ENCODE measurements around the gene DIP2C.
"Not testable (repeated sequence)": the region's sequence is repeated elsewhere in the genome, so short reads cannot be mapped to it uniquely, and the experiment has no call there.

DIP2C gene

DNA sequence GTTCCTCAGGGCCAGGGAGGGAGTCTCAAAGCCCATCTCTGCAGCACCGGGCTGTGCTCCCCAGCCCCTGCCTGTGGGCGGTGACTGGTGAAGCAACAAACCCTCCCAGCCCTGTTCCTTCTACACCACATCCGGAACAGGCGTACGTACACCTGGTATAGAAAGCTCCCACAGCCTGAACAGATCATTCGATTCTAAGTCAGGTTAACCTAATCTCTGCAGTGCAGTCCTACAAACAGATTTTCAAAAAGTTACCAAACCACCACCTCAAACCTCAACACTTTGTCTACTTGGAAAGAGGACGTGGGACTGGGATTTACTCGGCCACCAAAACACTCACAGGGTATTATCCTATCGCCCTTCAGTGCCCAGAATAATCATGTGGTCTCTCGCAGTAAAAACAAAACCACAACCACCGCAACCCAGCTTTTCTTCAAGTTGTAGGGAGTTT, 238.4 kb downstream of the DIP2C start:
- TF ChIP-seq, protein P1, sequence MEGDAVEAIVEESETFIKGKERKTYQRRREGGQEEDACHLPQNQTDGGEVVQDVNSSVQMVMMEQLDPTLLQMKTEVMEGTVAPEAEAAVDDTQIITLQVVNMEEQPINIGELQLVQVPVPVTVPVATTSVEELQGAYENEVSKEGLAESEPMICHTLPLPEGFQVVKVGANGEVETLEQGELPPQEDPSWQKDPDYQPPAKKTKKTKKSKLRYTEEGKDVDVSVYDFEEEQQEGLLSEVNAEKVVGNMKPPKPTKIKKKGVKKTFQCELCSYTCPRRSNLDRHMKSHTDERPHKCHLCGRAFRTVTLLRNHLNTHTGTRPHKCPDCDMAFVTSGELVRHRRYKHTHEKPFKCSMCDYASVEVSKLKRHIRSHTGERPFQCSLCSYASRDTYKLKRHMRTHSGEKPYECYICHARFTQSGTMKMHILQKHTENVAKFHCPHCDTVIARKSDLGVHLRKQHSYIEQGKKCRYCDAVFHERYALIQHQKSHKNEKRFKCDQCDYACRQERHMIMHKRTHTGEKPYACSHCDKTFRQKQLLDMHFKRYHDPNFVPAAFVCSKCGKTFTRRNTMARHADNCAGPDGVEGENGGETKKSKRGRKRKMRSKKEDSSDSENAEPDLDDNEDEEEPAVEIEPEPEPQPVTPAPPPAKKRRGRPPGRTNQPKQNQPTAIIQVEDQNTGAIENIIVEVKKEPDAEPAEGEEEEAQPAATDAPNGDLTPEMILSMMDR (IDR thresholded peaks at IDR 0.05; ENCODE audit: low read depth, low read length, missing control alignments), result no peak
- Histone ChIP-seq H3K4me3 (ENCODE audit: low read depth, low read length) (no peak overlapping the region), H3K36me3 (replicated peaks) (no peaks in the 10 kb centered on the region), H3K27ac (no peak overlapping the region), H3K27me3 (replicated peaks) (no peaks in the 10 kb centered on the region)
- in situ Hi-C loops (cut with HindIII; ENCODE audit: low pct_ligation_motif_present, low sequenced_read_pairs), result no loop called here
- DNase-seq, result no peak

DNA sequence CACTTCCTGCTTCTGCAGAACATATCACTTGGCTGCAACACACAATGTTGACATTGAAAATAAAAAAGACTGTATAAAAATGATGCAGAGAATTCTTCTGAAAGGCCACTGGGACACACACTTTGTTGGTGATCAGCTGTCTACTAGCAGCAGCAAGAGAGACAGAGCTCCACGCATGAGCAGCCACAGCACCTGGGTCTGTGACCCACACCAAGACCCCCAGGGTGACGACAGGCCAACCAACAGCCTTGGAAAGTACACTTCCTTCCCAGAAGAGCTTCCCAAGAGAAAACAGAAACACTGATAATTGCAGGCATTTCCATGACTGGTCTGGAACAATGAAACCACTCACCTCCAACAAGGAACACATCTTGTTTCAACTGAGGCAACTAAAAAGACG, 239.0 kb downstream of the DIP2C start:
- TF ChIP-seq, protein P1 (IDR thresholded peaks at IDR 0.05; ENCODE audit: low read depth, low read length, missing control alignments), result no peak
- Histone ChIP-seq H3K27ac (no peak overlapping the region), H3K36me3 (replicated peaks) (no peaks in the 10 kb centered on the region), H3K4me3 (ENCODE audit: low read depth, low read length) (no peak overlapping the region), H3K27me3 (replicated peaks) (no peaks in the 10 kb centered on the region)
- no peak for DNase-seq
- in situ Hi-C loops (cut with HindIII; ENCODE audit: low pct_ligation_motif_present, low sequenced_read_pairs), result no loop called here

DNA sequence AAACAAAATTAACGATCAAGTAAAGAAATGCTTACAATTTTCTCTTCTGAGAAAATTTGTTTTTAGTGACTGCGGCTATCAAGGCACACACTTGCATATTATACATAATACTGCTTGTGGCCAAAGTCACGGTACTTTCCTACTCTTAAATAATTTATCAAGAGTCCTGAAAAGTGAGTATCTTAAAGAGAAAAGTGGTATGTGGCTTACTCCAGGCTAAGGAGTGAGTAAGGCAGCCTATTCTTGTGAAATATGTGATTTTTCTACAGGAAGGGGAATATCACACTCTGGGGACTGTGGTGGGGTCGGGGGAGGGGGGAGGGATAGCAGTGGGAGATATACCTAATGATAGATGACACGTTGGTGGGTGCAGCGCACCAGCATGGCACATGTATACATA, 240.1 kb downstream of the DIP2C start:
- DNase-seq; H3K36me3 ChIP-seq (replicated peaks); H3K27ac ChIP-seq; H3K4me3 ChIP-seq (ENCODE audit: low read depth, low read length); in situ Hi-C loops (cut with HindIII; ENCODE audit: low pct_ligation_motif_present, low sequenced_read_pairs); H3K27me3 ChIP-seq (replicated peaks): not testable (repeated sequence)

DNA sequence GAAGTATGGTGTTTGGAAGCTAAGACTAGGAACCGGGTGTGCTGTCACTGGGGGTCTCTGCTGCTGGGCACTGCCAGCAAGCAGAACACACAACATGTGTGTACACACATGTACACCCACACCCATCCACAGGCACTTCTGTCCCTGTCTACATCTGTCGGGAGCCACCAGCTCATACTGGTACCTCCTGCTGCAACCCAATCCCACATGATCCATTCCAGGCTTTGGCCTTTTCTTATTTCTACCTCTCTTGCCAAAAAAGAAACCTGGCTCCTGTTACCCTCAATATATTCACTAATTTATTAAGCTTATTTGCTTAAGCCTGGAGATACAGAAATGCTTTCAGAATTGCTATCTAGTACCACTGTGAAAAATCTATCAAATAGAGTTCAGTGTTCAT, 246.0 kb downstream of the DIP2C start:
- TF ChIP-seq, protein P1 (IDR thresholded peaks at IDR 0.05; ENCODE audit: low read depth, low read length, missing control alignments), result no peak
- no peak for DNase-seq
- Histone ChIP-seq H3K27me3 (replicated peaks) (no peaks in the 10 kb centered on the region), H3K4me3 (ENCODE audit: low read depth, low read length) (no peak overlapping the region), H3K36me3 (replicated peaks) (no peaks in the 10 kb centered on the region), H3K27ac (no peak overlapping the region)
- in situ Hi-C loops (cut with HindIII; ENCODE audit: low pct_ligation_motif_present, low sequenced_read_pairs), result no loop called here

DNA sequence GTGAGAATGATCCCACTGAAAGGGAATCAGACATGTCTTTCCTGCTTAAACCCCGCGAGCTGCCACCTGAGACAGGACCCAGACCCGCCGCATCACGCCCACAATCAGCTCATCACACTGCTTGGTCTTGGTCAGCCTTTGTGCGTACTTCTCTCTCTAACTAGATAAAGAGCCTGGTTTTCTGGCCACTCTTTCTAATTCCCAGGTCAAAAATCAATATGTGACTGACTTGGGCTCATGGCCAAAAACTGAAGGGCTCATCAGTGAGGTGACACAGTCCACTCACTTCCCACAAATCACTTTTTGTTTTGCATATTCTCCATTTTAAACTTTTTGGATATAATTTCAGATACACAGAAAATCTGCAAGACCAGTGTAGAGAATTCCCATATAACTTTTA, 247.3 kb downstream of the DIP2C start:
- Histone ChIP-seq H3K4me3 (ENCODE audit: low read depth, low read length) (no peak overlapping the region), H3K27me3 (replicated peaks) (no peaks in the 10 kb centered on the region), H3K36me3 (replicated peaks) (no peaks in the 10 kb centered on the region), H3K27ac (no peak overlapping the region)
- TF ChIP-seq, protein P1 (IDR thresholded peaks at IDR 0.05; ENCODE audit: low read depth, low read length, missing control alignments), result no peak
- no peak for DNase-seq
- in situ Hi-C loops (cut with HindIII; ENCODE audit: low pct_ligation_motif_present, low sequenced_read_pairs), result no loop called here

DNA sequence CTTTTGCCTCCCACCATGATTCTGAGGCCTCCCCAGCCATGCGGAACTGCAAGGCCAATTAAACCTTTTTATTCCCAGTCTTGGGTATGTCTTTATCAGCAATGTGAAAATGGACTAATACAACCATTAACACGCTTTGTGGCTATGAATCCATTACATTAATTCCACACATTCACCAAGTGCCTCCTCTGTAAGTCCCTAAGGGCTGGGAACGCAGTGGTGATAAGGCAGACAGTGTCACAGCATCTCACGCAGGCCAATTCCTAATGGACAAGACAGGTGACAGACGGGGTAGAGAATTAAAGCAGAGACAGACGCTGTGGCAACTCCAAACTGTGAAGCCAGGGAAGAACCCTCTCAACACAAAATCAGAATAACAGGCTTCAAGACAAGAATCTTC, 247.8 kb downstream of the DIP2C start:
- DNase-seq, result no peak
- H3K27me3 ChIP-seq (replicated peaks), result no peaks in the 10 kb centered on the region
- no peaks in the 10 kb centered on the region for H3K36me3 ChIP-seq (replicated peaks)
- in situ Hi-C loops (cut with HindIII; ENCODE audit: low pct_ligation_motif_present, low sequenced_read_pairs), result no loop called here
- TF ChIP-seq, protein P1 (IDR thresholded peaks at IDR 0.05; ENCODE audit: low read depth, low read length, missing control alignments), result no peak
- no peak overlapping the region for H3K4me3 ChIP-seq (ENCODE audit: low read depth, low read length)
- H3K27ac ChIP-seq, result no peak overlapping the region

All from brain microvascular endothelial cell (primary cell).